Endodermal cell (in vitro differentiated cells): ENCODE results near the gene PRPF19. TPM values are rescaled to one million over a fixed set of nuclear protein-coding genes. Genes with fewer than 3 reads are reported as not detected.

Source experiments
- DNase-seq: peaks from one replicate; pipeline ENCODE4 v3.0.0-alpha.2; 2017
- H3K27ac ChIP-seq: 2 replicates; pipeline ENCODE4 v1.5.1; 2013; ENCODE audit warnings: mild to moderate bottlenecking, low read depth, low read length, moderate library complexity
- H3K27me3 ChIP-seq: 2 replicates; pipeline ENCODE4 v1.6.1; 2013; ENCODE audit warnings: mild to moderate bottlenecking, low read length, moderate library complexity; ENCODE audit not compliant: insufficient read depth, control insufficient read depth, poor library complexity, severe bottlenecking
- H3K36me3 ChIP-seq: 2 replicates; pipeline ENCODE4 v1.7.0; 2013; ENCODE audit warnings: mild to moderate bottlenecking, low read length, moderate library complexity; ENCODE audit not compliant: control insufficient read depth, insufficient read depth
- H3K4me1 ChIP-seq: one replicate; pipeline ENCODE4 v1.7.0; 2013; ENCODE audit warnings: low read length; ENCODE audit not compliant: control insufficient read depth, insufficient read depth
- H3K4me3 ChIP-seq: 2 replicates; pipeline ENCODE4 v1.5.1; 2013; ENCODE audit warnings: mild to moderate bottlenecking, low read length, moderate library complexity
- H3K9ac ChIP-seq: 2 replicates; pipeline ENCODE4 v1.6.1; 2013; ENCODE audit warnings: mild to moderate bottlenecking, low read length, moderate library complexity; ENCODE audit not compliant: poor library complexity, severe bottlenecking; ENCODE audit errors: extremely low read depth
- H3K9me3 ChIP-seq: 2 replicates; pipeline ENCODE4 v1.6.1; 2013; ENCODE audit warnings: mild to moderate bottlenecking, low read length, moderate library complexity; ENCODE audit not compliant: control insufficient read depth
- H3K27ac Mint-ChIP-seq: 2 replicates; pipeline ENCODE4 v1.8.0; 2020; ENCODE audit warnings: mixed read lengths
- H3K27me3 Mint-ChIP-seq: 2 replicates; pipeline ENCODE4 v1.8.0; 2021; ENCODE audit warnings: mild to moderate bottlenecking, mixed read lengths; ENCODE audit not compliant: insufficient read depth
- H3K36me3 Mint-ChIP-seq: 2 replicates; pipeline ENCODE4 v1.8.0; 2020; ENCODE audit warnings: low read depth, mixed read lengths
- H3K4me1 Mint-ChIP-seq: 2 replicates; pipeline ENCODE4 v1.8.0; 2020; ENCODE audit warnings: mixed read lengths
- H3K4me3 Mint-ChIP-seq: 2 replicates; pipeline ENCODE4 v1.8.0; 2020; ENCODE audit warnings: mild to moderate bottlenecking, moderate library complexity, mixed read lengths
- H3K9me3 Mint-ChIP-seq: 2 replicates; pipeline ENCODE4 v1.8.0; 2020; ENCODE audit warnings: mild to moderate bottlenecking, mixed read lengths
- CTCF ChIP-seq: fragments of 200-600 bp; sonication (generic); conservative IDR thresholded peaks from 2 replicates; pipeline ENCODE4 v1.5.0; 2021; ENCODE audit warnings: antibody characterized with exemption, mild to moderate bottlenecking
- WGBS, 2 experiments: methylation state at CpG; one replicate each; pipeline versions ENCODE4 v1.1.5 to v1.1.7; 2013; ENCODE audit warnings: missing lambda C conversion rate in 2 of 2, mixed read lengths in 1 of 2; ENCODE audit not compliant: insufficient coverage in 1 of 2, insufficient read length in 1 of 2; 5-methylcytosine and 5-hydroxymethylcytosine counted together
- total RNA-seq, 2 donors: library from RNA; stranded (reverse); fragmentation: NEBNext Ultra II Directional in 1 of 2; extraction: Animal tissue kit (Norgen Biotek cat#: 25700) in 1 of 2; gene quantifications; 2 replicates in 1 of 2; 3 replicates in 1 of 2; pipeline ENCODE4 v1.2.1, GENCODE V29; 2021

Gene PRPF19
- total RNA-seq, 2 donors from 2014 or later: 106 to 109 TPM

GRCh38 chr11:60927061-60927592 is 20.7 kb upstream of the PRPF19 start:
- no peaks in the 10 kb centered on the region for H3K27me3 ChIP-seq
- peaks cover 8% of the 10 kb centered on the region for H3K4me1 ChIP-seq
- peaks cover 10% of the 10 kb centered on the region for H3K27me3 Mint-ChIP-seq

DNA sequence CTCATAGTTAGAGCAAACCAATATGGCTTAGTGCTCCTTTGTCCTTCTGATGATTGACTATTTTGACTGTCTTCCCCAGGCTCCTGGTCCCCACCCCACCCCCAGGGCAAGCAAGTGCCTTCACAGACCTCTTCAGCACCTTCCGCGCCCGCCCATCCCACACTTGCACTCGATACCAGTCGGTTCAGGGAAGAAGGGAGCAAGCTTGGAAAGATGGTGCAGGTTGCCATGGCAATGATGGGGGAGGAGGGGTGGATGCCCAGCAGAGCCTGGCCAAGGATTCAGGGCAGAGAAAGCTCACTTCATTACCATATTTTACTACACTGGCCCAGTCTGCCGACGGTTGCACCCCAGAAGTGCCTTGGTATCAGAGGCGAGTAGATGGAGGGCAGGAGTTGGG is 20.1 kb upstream of the PRPF19 start:
- no peaks in the 10 kb centered on the region for H3K9me3 Mint-ChIP-seq
- no peak for DNase-seq
- peaks cover 13% of the 10 kb centered on the region for H3K4me1 Mint-ChIP-seq
- no peak overlapping the region for H3K9ac ChIP-seq
- H3K27me3 ChIP-seq: no peaks in the 10 kb centered on the region
- H3K36me3 ChIP-seq: peaks cover 38% of the 10 kb centered on the region
- H3K27me3 Mint-ChIP-seq: peaks cover 10% of the 10 kb centered on the region
- no peak for TF ChIP-seq CTCF
- peaks cover 48% of the 10 kb centered on the region for H3K36me3 Mint-ChIP-seq
- no peaks in the 10 kb centered on the region for H3K9me3 ChIP-seq
- no peak overlapping the region for H3K4me3 ChIP-seq
- WGBS, 2 experiments: 97 to 100% methylated on average over 1 to 8 of the region's 8 CpGs
- H3K4me1 ChIP-seq: peaks cover 8% of the 10 kb centered on the region
- H3K27ac ChIP-seq: no peak overlapping the region
- H3K27ac Mint-ChIP-seq: no peak overlapping the region
- H3K4me3 Mint-ChIP-seq: no peak overlapping the region

More at GRCh38 chr11:60927061-60927592, 20.7 kb upstream of the PRPF19 start:
- H3K4me1 Mint-ChIP-seq: peaks cover 13% of the 10 kb centered on the region
- WGBS, 2 experiments: 91 to 100% methylated on average over 2 to 8 of the region's 8 CpGs
- Histone ChIP-seq H3K27ac (no peak overlapping the region), H3K9ac (no peak overlapping the region), H3K4me3 (no peak overlapping the region), H3K36me3 (peaks cover 38% of the 10 kb centered on the region), H3K9me3 (no peaks in the 10 kb centered on the region)
- H3K9me3 Mint-ChIP-seq: no peaks in the 10 kb centered on the region
- no peak for DNase-seq
- H3K4me3 Mint-ChIP-seq: no peak overlapping the region
- peaks cover 46% of the 10 kb centered on the region for H3K36me3 Mint-ChIP-seq
- TF ChIP-seq CTCF: no peak
- no peak overlapping the region for H3K27ac Mint-ChIP-seq

DNA sequence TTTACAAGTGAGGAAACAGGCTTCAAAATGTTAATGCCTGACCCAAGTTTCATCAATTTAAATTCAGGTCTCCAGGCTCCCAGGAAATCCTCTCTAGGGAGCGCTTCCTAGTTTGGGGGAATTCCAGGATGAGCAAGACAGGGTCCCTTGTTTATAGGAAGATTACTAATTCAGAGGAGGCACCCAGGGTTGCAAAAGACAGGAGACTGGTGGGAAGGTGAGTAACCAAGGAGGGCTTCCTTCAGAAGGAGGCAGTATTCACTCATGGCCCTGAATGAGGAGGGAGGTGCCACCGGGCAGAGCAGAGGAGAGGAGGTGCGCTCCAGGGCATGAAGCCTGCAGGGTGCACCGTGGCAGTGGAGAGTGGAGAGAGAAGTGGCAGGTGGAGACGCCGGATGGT is 19.5 kb upstream of the PRPF19 start:
- no peak for DNase-seq
- H3K36me3 ChIP-seq: peaks cover 38% of the 10 kb centered on the region
- peak overlapping the region; percentile 76 for H3K4me3 Mint-ChIP-seq
- H3K4me3 ChIP-seq: peak overlapping the region; percentile 85
- peaks cover 10% of the 10 kb centered on the region for H3K27me3 Mint-ChIP-seq
- no peak overlapping the region for H3K27ac Mint-ChIP-seq
- H3K9me3 Mint-ChIP-seq: no peaks in the 10 kb centered on the region
- H3K9ac ChIP-seq: no peak overlapping the region
- H3K27ac ChIP-seq: no peak overlapping the region
- H3K4me1 ChIP-seq: peaks cover 8% of the 10 kb centered on the region
- H3K9me3 ChIP-seq: no peaks in the 10 kb centered on the region
- peaks cover 48% of the 10 kb centered on the region for H3K36me3 Mint-ChIP-seq
- 85 to 90% methylated on average over 2 to 6 of the region's 6 CpGs for WGBS, 2 experiments
- H3K27me3 ChIP-seq: no peaks in the 10 kb centered on the region
- H3K4me1 Mint-ChIP-seq: peaks cover 13% of the 10 kb centered on the region
- TF ChIP-seq CTCF: no peak
